ENCODE data around the gene NR1D2. TPM values are rescaled to one million over a fixed set of nuclear protein-coding genes. Genes with fewer than 3 reads are reported as not detected.
"Not testable (repeated sequence)": the region's sequence is repeated elsewhere in the genome, so short reads cannot be mapped to it uniquely, and the experiment has no call there.

Gene NR1D2
- polyA plus RNA-seq, 1 experiment = 18.0 TPM

DNA sequence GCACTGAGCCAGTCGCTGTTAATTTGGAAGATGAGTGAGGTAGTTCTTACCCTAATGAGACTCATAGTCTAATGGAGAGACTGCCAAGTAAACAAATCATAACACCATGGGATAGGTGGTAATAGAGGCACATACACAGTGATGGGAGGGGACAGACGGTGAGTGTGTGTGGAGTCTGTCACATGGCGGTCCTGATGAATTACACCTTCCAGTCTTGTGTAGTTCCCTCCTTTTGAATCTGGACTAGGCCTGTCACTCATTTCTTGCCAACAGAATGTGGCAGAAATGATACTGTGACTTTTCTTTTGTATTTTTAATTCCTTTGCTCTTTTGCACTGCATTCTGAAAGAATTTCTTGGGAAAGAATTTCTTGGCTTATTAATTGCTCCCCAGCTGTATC lies 78.1 kb downstream of the NR1D2 start:
- no peak overlapping the region for H3K4me3 ChIP-seq (ENCODE audit: low read depth, low read length)
- no peak for DNase-seq (ENCODE audit: low read depth)
- no peaks in the 10 kb centered on the region for H3K27me3 ChIP-seq (ENCODE audit: control insufficient read depth, insufficient read depth, low read length)
- TF ChIP-seq, protein P1, sequence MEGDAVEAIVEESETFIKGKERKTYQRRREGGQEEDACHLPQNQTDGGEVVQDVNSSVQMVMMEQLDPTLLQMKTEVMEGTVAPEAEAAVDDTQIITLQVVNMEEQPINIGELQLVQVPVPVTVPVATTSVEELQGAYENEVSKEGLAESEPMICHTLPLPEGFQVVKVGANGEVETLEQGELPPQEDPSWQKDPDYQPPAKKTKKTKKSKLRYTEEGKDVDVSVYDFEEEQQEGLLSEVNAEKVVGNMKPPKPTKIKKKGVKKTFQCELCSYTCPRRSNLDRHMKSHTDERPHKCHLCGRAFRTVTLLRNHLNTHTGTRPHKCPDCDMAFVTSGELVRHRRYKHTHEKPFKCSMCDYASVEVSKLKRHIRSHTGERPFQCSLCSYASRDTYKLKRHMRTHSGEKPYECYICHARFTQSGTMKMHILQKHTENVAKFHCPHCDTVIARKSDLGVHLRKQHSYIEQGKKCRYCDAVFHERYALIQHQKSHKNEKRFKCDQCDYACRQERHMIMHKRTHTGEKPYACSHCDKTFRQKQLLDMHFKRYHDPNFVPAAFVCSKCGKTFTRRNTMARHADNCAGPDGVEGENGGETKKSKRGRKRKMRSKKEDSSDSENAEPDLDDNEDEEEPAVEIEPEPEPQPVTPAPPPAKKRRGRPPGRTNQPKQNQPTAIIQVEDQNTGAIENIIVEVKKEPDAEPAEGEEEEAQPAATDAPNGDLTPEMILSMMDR (IDR thresholded peaks at IDR 0.05; ENCODE audit: insufficient read depth, low read depth, low read length) = no peak
- CTCF ChIA-PET = no interaction called here
- POLR2A ChIA-PET = no interaction called here
- no peaks in the 10 kb centered on the region for H3K36me3 ChIP-seq (ENCODE audit: control insufficient read depth, insufficient read depth, low read length)

DNA sequence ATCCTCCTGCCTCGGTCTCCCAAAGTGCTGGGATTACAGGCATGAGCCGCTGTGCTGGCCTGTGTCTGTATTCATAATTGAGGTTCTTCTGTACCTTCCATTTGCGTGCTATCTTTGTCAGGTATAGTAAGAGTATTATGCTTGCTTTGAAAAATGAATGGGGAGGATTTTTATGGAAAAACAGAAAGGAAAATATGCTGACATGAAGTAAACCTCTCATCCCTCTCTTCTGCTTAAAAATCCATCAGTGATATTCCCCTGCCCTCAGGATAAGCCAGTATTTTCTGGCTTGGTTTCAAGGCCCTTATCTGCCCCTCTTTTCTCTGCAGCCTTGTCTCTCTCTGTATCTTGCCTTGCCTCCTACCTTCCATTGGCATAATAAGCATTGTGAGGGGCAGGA lies 80.7 kb downstream of the NR1D2 start:
- ChIA-PET CTCF (interaction anchor here (0.6 to 1.2 kb wide), 3 partner anchors 11 to 219 kb away, joined by 3 to 4 read pairs (median 3); no protein-coding TSS in a partner anchor), POLR2A (no interaction called here)
- no peak overlapping the region for H3K4me3 ChIP-seq (ENCODE audit: low read depth, low read length)
- DNase-seq (ENCODE audit: low read depth) = no peak
- H3K36me3 ChIP-seq (ENCODE audit: control insufficient read depth, insufficient read depth, low read length) = no peaks in the 10 kb centered on the region
- TF ChIP-seq, protein P1 (IDR thresholded peaks at IDR 0.05; ENCODE audit: insufficient read depth, low read depth, low read length) = no peak
- H3K27me3 ChIP-seq (ENCODE audit: control insufficient read depth, insufficient read depth, low read length) = 0 out of 2 replicates have a peak, but pooled peaks cover 1% of the 10 kb centered on the region

GRCh38 chr3:24026665-24027064 lies 81.6 kb downstream of the NR1D2 start:
- H3K4me3 ChIP-seq (ENCODE audit: low read depth, low read length); H3K36me3 ChIP-seq (ENCODE audit: control insufficient read depth, insufficient read depth, low read length); DNase-seq (ENCODE audit: low read depth); POLR2A ChIA-PET; H3K27me3 ChIP-seq (ENCODE audit: control insufficient read depth, insufficient read depth, low read length): not testable (repeated sequence)
- CTCF ChIA-PET = interaction anchor here (1.0 to 1.2 kb wide), 2 partner anchors 14 to 35 kb away, joined by 3 to 4 read pairs; no protein-coding TSS in a partner anchor

- H3K4me3 ChIP-seq (ENCODE audit: low read depth, low read length) = no peak overlapping the region
- 0 out of 2 replicates have a peak, but pooled peaks cover 2% of the 10 kb centered on the region for H3K27me3 ChIP-seq (ENCODE audit: control insufficient read depth, insufficient read depth, low read length)
- TF ChIP-seq, protein P1 (IDR thresholded peaks at IDR 0.05; ENCODE audit: insufficient read depth, low read depth, low read length) = no peak
- CTCF ChIA-PET = no interaction called here
- POLR2A ChIA-PET = no interaction called here
- DNase-seq (ENCODE audit: low read depth) = no peak
- no peaks in the 10 kb centered on the region for H3K36me3 ChIP-seq (ENCODE audit: control insufficient read depth, insufficient read depth, low read length)
Measured at GRCh38 chr3:24027946-24028345, 82.9 kb downstream of the NR1D2 start.

Other genes starting within 250 kb of the NR1D2 start
- 70.0 and 135 TPM in 2 replicates for gene UBE2E1, start 139.3 kb upstream of the NR1D2 start, polyA plus RNA-seq (2011; rRNA removed)
- 5.1 and 11.8 TPM in 2 replicates for gene NKIRAS1, start 28.3 kb upstream of the NR1D2 start, polyA plus RNA-seq (2011; rRNA removed)
- 4,789 and 5,733 TPM in 2 replicates for gene RPL15, start 28.2 kb upstream of the NR1D2 start, polyA plus RNA-seq (2011; rRNA removed)